ENCODE measurements around the gene APOE.
A peak's percentile ranks its signal among the peaks of the same experiment; 100 is the strongest.
"Not testable (repeated sequence)": the region's sequence is repeated elsewhere in the genome, so short reads cannot be mapped to it uniquely, and the experiment has no call there.

The APOE gene

DNA sequence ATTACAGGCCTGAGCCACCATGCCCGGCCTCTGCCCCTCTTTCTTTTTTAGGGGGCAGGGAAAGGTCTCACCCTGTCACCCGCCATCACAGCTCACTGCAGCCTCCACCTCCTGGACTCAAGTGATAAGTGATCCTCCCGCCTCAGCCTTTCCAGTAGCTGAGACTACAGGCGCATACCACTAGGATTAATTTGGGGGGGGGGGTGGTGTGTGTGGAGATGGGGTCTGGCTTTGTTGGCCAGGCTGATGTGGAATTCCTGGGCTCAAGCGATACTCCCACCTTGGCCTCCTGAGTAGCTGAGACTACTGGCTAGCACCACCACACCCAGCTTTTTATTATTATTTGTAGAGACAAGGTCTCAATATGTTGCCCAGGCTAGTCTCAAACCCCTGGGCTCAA, 4.2 kb downstream of the APOE start:
- no peak for DNase-seq (ENCODE audit: low spot score)

DNA sequence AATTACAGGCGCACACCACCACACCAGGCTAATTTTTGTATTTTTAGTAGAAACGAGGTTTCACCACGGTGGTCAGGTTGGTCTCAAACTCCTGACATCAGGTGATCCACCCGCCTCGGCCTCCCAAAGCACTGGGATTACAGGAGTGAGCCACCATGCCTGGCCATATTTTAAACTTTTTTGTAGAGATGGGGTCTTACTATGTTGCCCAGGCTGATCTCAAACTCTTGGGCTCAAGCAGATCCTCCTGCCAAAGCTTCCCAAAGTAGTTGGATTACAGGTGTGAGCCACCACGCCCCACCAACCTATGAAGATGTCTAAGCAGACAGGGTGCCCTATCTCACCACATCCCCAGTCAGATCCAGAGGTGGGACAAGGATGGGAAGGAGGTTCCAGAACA, 6.3 kb downstream of the APOE start:
- DNase-seq (ENCODE audit: low spot score), result not testable (repeated sequence)

DNA sequence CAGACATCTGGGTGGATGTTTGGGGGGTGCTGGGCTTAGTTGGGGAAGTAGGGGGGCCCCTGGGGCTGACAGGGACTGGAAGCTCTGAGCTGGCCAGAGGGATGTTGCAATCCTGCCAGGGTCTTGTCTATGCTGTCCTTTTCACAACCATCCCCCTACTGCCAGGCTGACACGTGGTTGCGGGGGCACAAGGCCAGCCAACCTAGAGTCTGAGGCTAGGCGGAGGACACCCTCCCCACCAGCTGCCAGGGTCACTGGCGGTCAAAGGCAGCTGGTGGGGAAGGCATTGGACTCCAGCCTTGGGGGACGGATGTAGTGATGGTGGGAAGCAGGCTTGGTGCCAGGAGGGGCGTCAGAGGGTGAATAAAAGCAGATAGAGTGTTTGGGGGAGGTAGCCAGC, 7.3 kb downstream of the APOE start:
- no peak for DNase-seq (ENCODE audit: low spot score)

DNA sequence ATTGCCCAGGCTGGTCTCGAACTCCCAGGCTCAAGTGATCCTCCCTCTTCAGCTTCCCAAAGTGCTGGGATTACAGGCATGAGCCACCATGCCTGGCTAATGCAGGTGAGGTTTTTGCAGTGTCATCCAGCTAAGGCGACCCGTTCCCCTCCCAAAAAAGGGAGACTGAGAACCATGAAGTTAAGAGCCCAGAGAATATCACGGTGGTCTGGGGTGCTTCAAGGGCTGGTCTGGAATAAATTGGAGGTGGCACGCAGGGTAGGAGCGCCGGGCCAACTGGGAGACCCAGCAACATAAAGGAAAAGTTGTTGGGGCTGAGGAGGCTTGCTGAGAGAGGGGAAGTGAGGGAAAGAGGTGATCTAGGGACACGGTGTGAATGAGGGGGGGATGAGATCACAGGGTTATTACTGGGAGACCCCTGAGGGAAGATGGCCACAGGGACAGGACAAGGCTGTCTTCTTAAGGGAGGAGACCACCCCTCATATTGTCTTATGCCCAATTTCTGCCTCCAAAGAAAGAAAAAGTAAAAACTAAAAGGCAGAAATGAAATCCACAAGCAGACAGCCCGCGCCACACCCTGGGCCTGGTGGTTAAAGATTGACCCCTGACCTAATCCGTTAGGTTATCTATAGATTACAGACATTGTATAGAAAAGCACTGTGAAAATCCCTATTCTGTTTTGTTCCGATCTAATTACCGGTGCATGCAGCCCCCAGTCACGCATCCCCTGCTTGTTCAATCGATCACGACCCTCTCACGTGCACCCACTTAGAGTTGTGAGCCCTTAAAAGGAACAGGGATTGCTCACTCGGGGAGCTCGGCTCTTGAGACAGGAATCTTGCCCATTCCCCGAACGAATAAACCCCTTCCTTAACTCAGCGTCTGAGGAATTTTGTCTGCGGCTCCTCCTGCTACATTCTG, 8.2 kb downstream of the APOE start:
- not testable (repeated sequence) for DNase-seq (ENCODE audit: low spot score)

DNA sequence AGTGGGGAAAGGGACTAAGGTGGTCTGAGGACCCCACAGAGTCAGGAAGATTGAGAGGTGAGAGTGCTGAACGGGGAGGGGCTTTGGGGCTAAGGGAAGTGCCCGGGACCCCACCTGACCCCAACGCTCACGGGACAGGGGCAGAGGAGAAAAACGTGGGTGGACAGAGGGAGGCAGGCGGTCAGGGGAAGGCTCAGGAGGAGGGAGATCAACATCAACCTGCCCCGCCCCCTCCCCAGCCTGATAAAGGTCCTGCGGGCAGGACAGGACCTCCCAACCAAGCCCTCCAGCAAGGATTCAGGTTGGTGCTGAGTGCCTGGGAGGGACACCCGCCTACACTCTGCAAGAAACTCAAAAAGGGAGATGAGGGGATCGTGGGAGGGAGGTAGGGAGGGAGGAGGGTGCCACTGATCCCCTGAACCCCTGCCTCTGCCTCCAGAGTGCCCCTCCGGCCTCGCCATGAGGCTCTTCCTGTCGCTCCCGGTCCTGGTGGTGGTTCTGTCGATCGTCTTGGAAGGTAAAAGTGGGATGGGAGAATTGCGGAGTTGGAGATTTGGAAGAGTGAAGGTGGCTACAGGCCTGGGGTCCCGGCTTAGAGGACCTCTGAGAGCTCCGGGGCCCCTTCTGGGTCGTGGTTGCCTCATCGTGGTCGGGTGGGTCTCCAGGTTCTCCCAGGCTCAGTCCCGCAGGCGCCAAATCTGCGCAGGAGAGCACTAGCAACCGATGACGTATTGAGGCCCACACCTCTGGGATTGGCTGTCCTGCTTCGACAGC, 9.0 kb downstream of the APOE start, which contains the start of gene APOC1:
APOC1 (plus strand) TSS at position 176 of the 774 bp plus-strand sequence; CDS start at position 460, 284 bp downstream.
- DNase-seq (ENCODE audit: low spot score), result peak; percentile 74

DNA sequence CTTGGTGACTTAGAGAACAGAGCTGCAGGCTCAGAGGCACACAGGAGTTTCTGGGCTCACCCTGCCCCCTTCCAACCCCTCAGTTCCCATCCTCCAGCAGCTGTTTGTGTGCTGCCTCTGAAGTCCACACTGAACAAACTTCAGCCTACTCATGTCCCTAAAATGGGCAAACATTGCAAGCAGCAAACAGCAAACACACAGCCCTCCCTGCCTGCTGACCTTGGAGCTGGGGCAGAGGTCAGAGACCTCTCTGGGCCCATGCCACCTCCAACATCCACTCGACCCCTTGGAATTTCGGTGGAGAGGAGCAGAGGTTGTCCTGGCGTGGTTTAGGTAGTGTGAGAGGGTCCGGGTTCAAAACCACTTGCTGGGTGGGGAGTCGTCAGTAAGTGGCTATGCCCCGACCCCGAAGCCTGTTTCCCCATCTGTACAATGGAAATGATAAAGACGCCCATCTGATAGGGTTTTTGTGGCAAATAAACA, 18.7 kb downstream of the APOE start:
- no peak for DNase-seq (ENCODE audit: low spot score)

DNA sequence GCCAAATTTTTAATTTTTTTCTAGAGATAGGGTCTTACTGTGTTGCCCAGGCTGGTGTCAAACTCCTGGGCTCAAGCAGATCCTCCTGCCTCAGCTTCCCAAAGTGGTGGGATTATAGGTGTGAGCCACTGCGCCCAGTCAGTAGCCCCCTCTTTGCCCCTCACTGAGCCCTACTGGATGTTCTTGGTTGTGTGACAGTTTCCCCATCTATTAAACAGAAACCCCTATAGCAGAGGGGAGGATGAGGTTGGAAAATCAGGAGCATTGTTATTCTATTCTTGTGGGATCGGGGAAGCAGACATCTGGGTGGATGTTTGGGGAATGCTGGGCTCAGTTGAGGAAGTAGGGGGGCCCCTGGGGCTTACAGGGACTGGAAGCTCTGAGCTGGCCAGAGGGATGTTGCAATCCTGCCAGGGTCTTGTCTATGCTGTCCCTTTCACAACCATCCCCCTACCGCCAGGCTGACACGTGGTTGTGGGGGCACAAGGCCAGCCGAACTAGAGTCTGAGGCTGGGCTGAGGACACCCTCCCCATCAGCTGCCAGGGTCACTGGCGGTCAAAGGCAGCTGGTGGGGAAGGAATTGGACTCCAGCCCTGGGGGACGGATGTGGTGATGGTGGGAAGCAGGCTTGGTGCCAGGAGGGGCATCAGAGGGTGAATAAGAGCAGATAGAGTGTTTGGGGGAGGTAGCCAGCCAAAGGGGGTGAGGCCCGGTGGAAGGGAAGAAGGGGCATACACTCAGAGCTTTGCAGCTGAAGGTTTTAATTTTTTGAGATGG, 19.7 kb downstream of the APOE start:
- DNase-seq (ENCODE audit: low spot score), result no peak

DNA sequence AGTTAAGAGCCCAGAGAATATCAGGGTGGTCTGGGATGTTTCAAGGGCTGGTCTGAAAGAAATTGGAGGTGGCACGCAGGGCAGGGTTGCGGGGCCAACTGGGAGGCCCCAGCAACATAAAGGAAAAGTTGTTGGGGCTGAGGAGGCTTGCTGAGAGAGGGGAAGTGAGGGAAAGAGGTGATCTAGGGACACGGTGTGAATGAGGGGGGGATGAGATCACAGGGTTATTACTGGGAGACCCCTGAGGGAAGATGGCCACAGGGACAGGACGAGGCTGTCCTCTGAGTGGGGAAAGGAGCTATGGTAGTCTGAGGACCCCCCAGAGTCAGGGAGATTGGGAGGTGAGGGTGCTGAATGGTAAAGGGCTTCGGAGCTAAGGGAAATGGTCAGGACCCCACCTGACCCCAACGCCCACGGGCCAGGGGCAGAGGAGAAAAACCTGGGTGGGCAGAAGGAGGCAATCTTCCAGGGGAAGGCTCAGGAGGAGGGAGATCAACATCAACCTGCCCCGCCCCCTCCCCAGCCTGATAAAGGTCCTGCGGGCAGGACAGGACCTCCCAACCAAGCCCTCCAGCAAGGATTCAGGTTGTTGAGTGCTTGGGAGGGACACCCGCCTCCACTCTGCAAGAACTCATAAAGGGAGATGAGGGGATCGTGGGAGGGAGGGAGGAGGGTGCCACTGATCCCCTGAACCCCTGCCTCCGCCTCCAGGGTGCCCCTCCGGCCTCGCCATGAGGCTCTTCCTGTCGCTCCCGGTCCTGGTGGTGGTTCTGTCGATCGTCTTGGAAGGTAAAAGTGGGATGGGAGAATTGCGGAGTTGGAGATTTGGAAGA, 20.9 kb downstream of the APOE start:
- not testable (repeated sequence) for DNase-seq (ENCODE audit: low spot score)

DNA sequence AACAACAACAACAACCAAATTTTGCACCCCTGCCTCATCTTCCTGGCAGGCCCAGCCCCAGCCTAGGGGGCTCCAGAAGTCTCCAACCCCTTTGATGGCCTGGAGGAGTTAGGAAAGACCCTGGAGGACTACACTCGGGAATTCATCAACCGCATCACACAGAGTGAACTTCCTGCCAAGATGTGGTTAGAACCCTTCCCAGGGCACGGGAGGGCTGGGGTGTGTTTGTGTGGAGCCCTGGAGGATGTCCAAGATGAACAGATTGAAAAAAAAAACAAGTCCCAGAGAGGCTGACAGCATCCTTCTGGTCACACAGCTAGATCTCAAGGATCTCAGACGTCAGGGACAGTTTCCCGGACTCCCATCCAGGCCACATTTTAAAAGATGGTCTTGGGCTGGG, 22.1 kb downstream of the APOE start:
- no peak for DNase-seq (ENCODE audit: low spot score)

DNA sequence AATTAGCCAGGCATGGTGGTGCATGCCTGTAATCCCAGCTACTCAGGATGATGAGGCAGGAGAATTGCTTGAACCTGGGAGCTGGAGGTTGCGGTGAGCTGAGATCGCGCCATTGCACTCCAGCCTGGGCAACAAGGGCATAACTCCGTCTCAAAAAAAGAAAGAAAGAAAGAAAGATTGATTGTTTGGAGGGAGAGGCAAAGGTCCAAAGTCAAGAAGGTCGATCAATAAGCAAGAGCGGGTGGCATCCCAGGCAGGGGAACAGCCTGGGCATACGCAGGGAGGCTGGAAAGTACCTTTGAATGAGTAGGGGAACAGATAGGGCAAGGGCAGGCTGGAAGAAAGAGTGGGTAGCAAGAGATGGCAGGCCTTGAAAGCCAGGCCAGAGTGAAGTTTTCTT, 24.5 kb downstream of the APOE start:
- DNase-seq (ENCODE audit: low spot score), result no peak

DNA sequence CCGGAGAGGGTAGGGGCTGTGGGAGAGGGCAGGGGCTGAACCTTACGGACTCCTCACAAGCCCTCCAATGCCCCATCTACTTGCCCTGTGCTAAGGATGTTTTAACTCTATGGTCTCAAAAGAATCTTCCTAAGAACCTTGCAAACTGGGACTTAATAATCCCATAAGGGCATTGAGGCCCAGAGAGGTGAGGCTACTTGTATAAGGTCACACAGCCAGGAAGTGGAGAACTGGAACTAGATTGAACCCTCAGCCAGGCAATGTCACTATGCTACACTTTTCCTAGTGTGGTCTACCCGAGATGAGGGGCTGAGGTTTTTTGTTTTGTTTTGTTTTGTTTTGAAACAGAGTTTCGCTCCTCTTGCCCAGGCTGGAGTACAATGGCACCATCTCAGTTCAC, 25.9 kb downstream of the APOE start:
- DNase-seq (ENCODE audit: low spot score), result no peak

DNA sequence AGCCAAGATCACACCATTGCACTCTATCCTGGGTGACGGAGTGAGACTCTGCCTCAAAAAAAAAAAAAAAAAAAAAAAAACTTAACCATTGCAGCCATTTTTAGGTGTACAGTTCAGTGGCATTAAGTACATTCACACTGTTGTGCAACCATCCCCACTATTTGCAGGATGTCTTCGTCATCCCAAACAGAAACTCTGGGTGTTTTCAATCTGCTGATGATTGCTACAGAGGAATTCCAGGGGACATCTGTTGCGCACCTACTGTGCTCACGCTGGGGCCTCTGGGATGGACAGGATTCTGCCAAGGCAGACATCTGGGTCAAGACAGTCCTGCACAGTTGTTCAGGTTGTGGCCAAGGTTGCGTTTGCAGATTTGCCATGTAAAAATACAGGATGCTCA, 34.1 kb downstream of the APOE start:
- no peak for DNase-seq (ENCODE audit: low spot score)

DNA sequence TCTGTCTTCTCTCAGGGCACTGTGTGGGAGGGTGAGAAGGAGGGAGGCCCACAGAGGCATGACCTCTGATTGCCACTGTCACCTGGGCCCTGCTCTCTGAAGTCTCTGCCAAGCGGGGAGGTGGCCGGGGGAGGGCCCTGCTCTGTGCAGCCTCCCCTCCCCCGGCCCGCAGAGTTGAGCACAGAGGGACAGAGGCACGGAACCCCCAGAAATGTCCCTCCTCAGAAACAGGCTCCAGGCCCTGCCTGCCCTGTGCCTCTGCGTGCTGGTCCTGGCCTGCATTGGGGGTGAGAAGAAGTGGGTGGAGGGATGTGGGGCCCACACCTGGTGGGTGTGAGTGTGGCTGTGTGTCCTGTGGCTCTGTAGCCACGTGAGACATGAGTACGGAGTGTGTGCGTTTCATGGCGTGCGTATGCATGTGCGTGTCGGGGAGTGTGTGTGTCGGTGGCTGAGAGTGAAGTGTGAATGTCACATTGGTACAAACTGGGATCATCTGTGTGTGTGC, 36.5 kb downstream of the APOE start, which contains the start of gene APOC4:
APOC4 (plus strand) TSS at position 171 of the 505 bp plus-strand sequence; CDS start at position 212, 41 bp downstream.
- DNase-seq (ENCODE audit: low spot score), result no peak

DNA sequence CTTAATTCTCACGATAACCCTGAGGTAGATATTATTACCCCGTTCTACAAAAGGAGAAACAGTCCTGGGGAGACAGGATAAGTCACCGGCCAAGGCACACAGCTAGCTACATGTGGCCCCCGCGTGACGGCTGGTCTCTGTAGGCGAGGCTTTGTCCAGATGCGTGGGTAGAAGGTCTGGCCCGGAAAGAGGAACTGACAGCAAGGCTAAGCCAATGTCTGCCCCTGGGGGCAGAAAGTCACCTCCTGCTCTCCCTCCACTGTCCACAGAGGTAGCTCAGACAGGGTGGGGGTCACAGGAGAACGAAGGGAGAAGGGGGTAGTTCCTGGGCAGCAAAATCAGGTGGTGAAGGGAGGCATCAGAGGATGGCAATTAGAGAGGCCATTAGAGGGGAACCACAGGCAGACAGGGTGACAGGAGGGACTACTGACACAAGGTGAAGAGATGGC, 38.2 kb downstream of the APOE start:
- DNase-seq (ENCODE audit: low spot score), result no peak

DNA sequence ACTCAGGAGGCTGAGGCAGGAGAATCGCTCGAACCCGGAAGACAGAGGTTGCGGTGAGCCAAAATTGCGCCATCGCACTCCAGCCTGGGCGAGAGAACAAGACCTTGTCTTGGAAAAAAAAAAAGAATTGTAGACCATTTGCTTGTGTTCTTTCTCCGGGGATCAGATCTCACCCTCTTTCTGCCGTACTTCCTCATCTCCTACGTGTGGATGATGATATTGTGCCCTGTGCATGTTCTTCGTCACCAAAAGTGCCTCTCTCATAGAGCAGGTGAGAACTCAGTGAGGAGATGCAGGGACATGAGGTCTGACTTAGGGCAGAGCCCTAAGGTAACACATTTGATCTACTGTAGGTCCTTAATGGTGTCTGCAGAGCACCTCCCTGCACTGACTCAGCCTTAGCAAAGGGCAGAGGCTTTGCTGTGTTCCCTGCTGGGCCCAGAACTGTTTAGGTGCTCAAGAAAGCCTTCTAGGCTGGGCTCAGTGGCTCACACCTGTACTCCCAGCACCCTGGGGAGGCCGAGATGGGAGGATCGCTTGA, 41.5 kb downstream of the APOE start:
- DNase-seq (ENCODE audit: low spot score), result no peak

DNA sequence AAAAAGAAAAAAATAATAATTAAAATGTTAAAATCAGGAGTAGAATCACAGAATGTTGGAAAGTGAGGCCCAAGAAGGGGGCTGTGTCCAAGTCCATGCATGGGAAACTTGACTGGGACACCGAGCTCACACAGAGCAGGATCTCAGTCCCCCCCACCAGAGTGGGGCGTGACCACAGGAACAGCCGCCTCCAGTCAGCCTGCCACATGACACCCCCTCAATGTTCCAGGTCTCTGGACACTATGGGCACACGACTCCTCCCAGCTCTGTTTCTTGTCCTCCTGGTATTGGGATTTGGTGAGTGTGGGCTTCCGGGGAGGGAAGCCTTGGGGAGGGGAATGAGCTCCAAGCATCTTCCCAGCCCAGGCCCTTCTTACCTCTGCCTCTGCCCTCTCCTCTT, 42.6 kb downstream of the APOE start:
- DNase-seq (ENCODE audit: low spot score), result no peak

DNA sequence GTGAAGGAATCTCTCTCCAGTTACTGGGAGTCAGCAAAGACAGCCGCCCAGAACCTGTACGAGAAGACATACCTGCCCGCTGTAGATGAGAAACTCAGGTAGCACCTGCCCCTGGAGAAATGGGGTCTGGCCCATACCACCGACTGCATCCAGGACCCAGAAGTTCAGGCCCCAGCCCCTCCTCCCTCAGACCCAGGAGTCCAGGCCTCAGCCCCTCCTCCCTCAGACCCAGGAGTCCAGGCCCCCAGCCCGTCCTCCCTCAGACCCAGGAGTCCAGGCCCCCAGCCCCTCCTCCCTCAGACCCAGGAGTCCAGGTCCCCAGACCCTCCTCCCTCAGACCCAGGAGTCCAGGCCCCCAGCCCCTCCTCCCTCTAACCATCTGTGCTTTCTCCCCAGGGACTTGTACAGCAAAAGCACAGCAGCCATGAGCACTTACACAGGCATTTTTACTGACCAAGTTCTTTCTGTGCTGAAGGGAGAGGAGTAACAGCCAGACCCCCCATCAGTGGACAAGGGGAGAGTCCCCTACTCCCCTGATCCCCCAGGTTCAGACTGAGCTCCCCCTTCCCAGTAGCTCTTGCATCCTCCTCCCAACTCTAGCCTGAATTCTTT, 43.3 kb downstream of the APOE start:
- DNase-seq (ENCODE audit: low spot score), result no peak

DNA sequence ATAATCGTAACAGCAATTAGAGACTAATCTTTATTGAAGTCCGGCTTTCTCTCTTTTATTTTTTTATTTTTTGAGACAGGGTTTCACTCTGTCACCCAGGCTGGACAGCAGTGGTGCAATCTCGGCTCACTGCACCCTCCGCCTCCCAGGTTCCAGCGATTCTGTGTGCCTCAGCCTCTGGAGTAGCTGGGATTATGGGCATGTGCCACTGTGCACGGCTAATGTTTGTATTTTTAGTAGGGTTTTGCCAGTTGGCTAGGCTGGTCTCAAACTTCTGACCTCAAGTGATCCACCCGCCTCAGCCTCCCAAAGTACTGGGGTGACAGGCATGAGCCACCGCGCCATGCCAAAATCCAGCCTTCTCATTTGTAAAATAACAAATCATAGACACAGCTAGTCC, 44.0 kb downstream of the APOE start:
- DNase-seq (ENCODE audit: low spot score), result no peak

DNA sequence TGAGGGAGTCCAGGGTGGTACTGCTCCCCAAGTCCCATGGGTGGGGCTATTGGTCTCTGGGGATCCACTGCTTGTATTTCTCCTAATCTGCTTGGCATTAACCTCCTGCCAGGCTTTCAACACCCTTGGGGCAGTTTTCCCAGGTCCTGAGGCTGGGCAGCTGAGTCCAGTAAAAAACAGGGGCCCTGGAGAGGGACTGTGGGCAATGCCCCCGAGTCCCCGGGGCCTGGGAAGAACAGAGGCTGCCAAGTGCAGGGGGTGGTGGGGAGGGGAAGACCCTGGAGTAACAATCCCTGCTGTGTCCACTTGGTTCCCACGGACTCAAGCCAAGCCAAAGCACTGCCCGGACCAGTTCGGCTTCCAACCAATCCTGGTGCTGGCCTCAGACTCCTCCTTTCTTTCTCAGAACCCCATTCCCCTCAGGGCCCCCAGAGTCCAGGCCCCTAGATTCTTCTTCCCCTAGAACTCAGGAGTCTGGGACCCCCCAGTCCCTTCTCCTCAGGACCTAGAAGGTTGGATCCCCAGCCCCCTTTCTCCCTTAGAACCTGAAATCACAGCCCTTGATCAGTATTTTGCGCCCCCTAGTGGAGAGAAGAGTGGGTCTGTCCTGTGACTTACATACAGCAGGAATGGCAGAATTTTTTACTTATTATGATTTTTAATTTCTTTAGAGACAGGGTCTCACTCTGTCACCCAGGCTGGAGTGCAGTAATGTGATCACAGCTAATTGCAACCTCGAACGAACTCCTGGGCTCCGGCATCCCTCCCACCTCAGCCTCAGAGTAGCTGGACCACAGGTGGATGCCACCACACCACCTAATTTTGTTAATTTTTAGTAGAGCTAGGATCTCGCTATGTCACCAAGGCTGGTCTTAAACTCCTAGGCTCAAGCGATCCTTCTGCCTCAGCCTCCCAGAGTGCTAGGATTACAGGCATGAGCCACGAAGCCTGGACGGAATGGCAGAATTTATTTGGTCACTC, 45.9 kb downstream of the APOE start:
- DNase-seq (ENCODE audit: low spot score), result peak; percentile 76

All from CD4-positive, alpha-beta T cell treated with Interleukin-6 at 100 ng/mL for 8 hours (primary cell).